ENCODE data around the gene MAST1. TPM values are rescaled to one million over a fixed set of nuclear protein-coding genes. Genes with fewer than 3 reads are reported as not detected.
"Not testable (repeated sequence)": the region's sequence is repeated elsewhere in the genome, so short reads cannot be mapped to it uniquely, and the experiment has no call there.

Gene MAST1
- total and polyA plus RNA-seq, 2 donors = 0.74 to 1.1 TPM

GRCh38 chr19:12817188-12817587 is 21.1 kb upstream of the MAST1 start:
- not testable (repeated sequence) for H3K27ac ChIP-seq (ENCODE audit: low read depth); H3K4me3 ChIP-seq (ENCODE audit: low read depth, low read length); H3K4me1 ChIP-seq (ENCODE audit: insufficient read depth); H3K36me3 ChIP-seq (ENCODE audit: insufficient read depth); DNase-seq (ENCODE audit: extremely low spot score)
- WGBS = 94% methylated on average over 6 of the region's 6 CpGs

- not testable (repeated sequence) for H3K4me1 ChIP-seq (ENCODE audit: insufficient read depth); DNase-seq (ENCODE audit: extremely low spot score); H3K36me3 ChIP-seq (ENCODE audit: insufficient read depth); H3K27ac ChIP-seq (ENCODE audit: low read depth); H3K4me3 ChIP-seq (ENCODE audit: low read depth, low read length)
- 93% methylated on average over 11 of the region's 11 CpGs for WGBS
Measured at GRCh38 chr19:12817810-12818209, 20.5 kb upstream of the MAST1 start.

GRCh38 chr19:12821761-12822160 is 16.6 kb upstream of the MAST1 start:
- Histone ChIP-seq H3K36me3 (ENCODE audit: insufficient read depth) (no peaks in the 10 kb centered on the region), H3K27ac (ENCODE audit: low read depth) (no peak overlapping the region), H3K4me3 (ENCODE audit: low read depth, low read length) (no peak overlapping the region), H3K4me1 (ENCODE audit: insufficient read depth) (no peaks in the 10 kb centered on the region)
- no peak for DNase-seq (ENCODE audit: extremely low spot score)
- 79% methylated on average over 2 of the region's 2 CpGs for WGBS

- DNase-seq (ENCODE audit: extremely low spot score) = no peak
- WGBS = 5% methylated on average over 46 of the region's 46 CpGs
- Histone ChIP-seq H3K4me3 (ENCODE audit: low read depth, low read length) (peak overlapping the region; percentile 3), H3K36me3 (ENCODE audit: insufficient read depth) (no peaks in the 10 kb centered on the region), H3K27ac (ENCODE audit: low read depth) (no peak overlapping the region), H3K4me1 (ENCODE audit: insufficient read depth) (no peaks in the 10 kb centered on the region)
Measured at GRCh38 chr19:12825254-12826131, 12.8 kb upstream of the MAST1 start.

GRCh38 chr19:12828494-12828893 is 9.8 kb upstream of the MAST1 start:
- DNase-seq (ENCODE audit: extremely low spot score) = no peak
- H3K4me1 ChIP-seq (ENCODE audit: insufficient read depth) = no peaks in the 10 kb centered on the region
- 6% methylated on average over 23 of the region's 23 CpGs for WGBS
- H3K4me3 ChIP-seq (ENCODE audit: low read depth, low read length) = no peak overlapping the region
- no peaks in the 10 kb centered on the region for H3K36me3 ChIP-seq (ENCODE audit: insufficient read depth)
- no peak overlapping the region for H3K27ac ChIP-seq (ENCODE audit: low read depth)

GRCh38 chr19:12833418-12833737 is 4.9 kb upstream of the MAST1 start:
- DNase-seq (ENCODE audit: extremely low spot score) = no peak
- Histone ChIP-seq H3K27ac (ENCODE audit: low read depth) (no peak overlapping the region), H3K4me1 (ENCODE audit: insufficient read depth) (no peaks in the 10 kb centered on the region), H3K36me3 (ENCODE audit: insufficient read depth) (no peaks in the 10 kb centered on the region), H3K4me3 (ENCODE audit: low read depth, low read length) (peak overlapping the region; percentile 37)
- 1% methylated on average over 2 of the region's 5 CpGs for WGBS

- H3K4me1 ChIP-seq (ENCODE audit: insufficient read depth) = no peaks in the 10 kb centered on the region
- DNase-seq (ENCODE audit: extremely low spot score) = no peak
- WGBS = 1% methylated on average over 85 of the region's 87 CpGs
- no peak overlapping the region for H3K27ac ChIP-seq (ENCODE audit: low read depth)
- peak overlapping the region; percentile 37 for H3K4me3 ChIP-seq (ENCODE audit: low read depth, low read length)
- H3K36me3 ChIP-seq (ENCODE audit: insufficient read depth) = no peaks in the 10 kb centered on the region
Measured at GRCh38 chr19:12833738-12834565, 4.4 kb upstream of the MAST1 start.

GRCh38 chr19:12834566-12834943 is 3.8 kb upstream of the MAST1 start, which contains the start of gene RTBDN:
RTBDN (minus strand) TSS chr19:12834579; CDS start chr19:12829979, 4,600 bp downstream.
- Histone ChIP-seq H3K4me3 (ENCODE audit: low read depth, low read length) (peak within 1 kb of the TSS; percentile 37), H3K4me1 (ENCODE audit: insufficient read depth) (no peaks in the 10 kb centered on the region), H3K36me3 (ENCODE audit: insufficient read depth) (no peaks in the 10 kb centered on the region), H3K27ac (ENCODE audit: low read depth) (no peak within 1 kb of the TSS)
- no peak for DNase-seq (ENCODE audit: extremely low spot score)
- WGBS = 7% methylated on average over 20 of the region's 20 CpGs

GRCh38 chr19:12834976-12835757 is 3.1 kb upstream of the MAST1 start:
- 8% methylated on average over 39 of the region's 39 CpGs for WGBS
- no peaks in the 10 kb centered on the region for H3K36me3 ChIP-seq (ENCODE audit: insufficient read depth)

GRCh38 chr19:12836529-12836863 is 1.8 kb upstream of the MAST1 start:
- no peak overlapping the region for H3K27ac ChIP-seq (ENCODE audit: low read depth)
- whole genome bisulfite sequencing = 6% methylated on average over 6 of the region's 6 CpGs
- no peak for DNase-seq (ENCODE audit: extremely low spot score)
- H3K4me1 ChIP-seq (ENCODE audit: insufficient read depth) = no peaks in the 10 kb centered on the region
- no peak overlapping the region for H3K4me3 ChIP-seq (ENCODE audit: low read depth, low read length)
- no peaks in the 10 kb centered on the region for H3K36me3 ChIP-seq (ENCODE audit: insufficient read depth)

More at GRCh38 chr19:12834976-12835757, 3.1 kb upstream of the MAST1 start:
- H3K27ac ChIP-seq (ENCODE audit: low read depth) = no peak overlapping the region
- DNase-seq (ENCODE audit: extremely low spot score) = no peak
- H3K4me1 ChIP-seq (ENCODE audit: insufficient read depth) = no peaks in the 10 kb centered on the region
- H3K4me3 ChIP-seq (ENCODE audit: low read depth, low read length) = no peak overlapping the region

GRCh38 chr19:12837225-12837624 is 1.1 kb upstream of the MAST1 start:
- no peak for DNase-seq (ENCODE audit: extremely low spot score)
- WGBS = 76% methylated on average over 4 of the region's 4 CpGs
- no peak overlapping the region for H3K27ac ChIP-seq (ENCODE audit: low read depth)
- no peak overlapping the region for H3K4me3 ChIP-seq (ENCODE audit: low read depth, low read length)
- no peaks in the 10 kb centered on the region for H3K36me3 ChIP-seq (ENCODE audit: insufficient read depth)
- no peaks in the 10 kb centered on the region for H3K4me1 ChIP-seq (ENCODE audit: insufficient read depth)

- no peaks in the 10 kb centered on the region for H3K36me3 ChIP-seq (ENCODE audit: insufficient read depth)
- WGBS = 23% methylated on average over 21 of the region's 21 CpGs
- H3K4me1 ChIP-seq (ENCODE audit: insufficient read depth) = no peaks in the 10 kb centered on the region
- no peak overlapping the region for H3K27ac ChIP-seq (ENCODE audit: low read depth)
- H3K4me3 ChIP-seq (ENCODE audit: low read depth, low read length) = peak overlapping the region; percentile 22
- DNase-seq (ENCODE audit: extremely low spot score) = no peak
Measured at GRCh38 chr19:12838886-12839756, 806 bp downstream of the MAST1 start.
